NCI-H510A (cell line): ENCODE data around the gene FASN.

Experiments
- DNase-seq: peaks from one replicate; lab custom pipeline; 2025; lab: John Stamatoyannopoulos, UW

FASN gene

GRCh38 chr17:82076785-82077591, 21.0 kb downstream of the FASN start:
- no peak for DNase-seq

DNA sequence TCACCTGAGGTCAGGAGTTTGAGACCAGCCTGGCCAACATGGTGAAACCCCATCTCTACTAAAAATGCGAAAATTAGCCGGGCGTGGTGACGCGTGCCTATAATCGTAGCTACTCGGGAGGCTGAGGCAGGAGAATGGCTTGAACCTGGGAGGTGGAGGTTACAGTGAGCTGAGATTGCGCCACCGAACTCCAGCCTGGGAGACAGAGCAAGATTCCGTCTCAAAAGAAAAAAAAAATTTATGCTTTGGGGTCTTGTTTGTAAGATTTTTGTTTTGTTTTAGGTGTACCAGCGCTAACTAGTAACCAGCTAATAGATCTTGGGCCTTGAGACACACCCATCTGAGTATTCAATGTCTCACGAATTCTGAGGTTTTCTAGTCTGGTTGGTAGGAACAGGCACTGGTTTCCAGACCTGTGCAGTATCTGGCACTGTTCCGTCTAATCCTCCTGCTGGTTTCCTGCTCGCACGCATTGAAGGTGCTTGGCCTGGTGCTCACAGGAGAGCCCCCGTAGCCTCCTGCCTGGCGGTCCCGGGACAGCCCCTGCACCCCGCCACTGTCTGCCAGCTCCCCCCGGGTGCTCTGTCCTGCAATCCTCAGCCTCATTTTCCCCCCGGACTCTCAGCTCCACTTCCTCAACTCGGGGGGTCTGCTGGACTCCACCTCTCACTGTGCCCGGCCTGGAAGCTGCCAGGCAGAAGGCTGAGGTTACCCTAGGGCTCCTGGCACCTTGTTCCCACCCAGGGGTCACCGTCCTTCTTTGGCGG, 21.8 kb downstream of the FASN start:
- DNase-seq = no peak

GRCh38 chr17:82073446-82073845, 24.6 kb downstream of the FASN start:
- no peak for DNase-seq

DNA sequence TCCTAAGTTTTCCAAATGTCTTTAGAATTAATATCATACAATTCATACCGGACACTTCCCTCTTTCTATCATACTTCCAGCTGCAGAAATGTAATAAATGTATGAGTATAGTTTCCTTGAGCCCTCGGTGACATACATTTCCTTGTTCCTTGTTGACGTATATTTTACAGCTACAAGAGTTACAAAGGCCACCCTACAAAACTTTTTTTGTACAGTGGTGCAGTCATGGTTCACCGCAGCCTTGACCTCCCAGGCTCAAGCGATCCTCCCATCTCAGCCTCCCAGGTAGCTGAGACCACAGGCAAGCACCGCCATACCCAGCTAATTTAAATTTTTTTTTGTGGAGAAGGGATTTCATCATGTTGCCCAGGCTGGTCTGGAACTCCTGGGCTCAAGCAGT, 25.2 kb downstream of the FASN start:
- DNase-seq = no peak

GRCh38 chr17:82070611-82071010, 27.4 kb downstream of the FASN start:
- no peak for DNase-seq

GRCh38 chr17:82065638-82066303, 32.3 kb downstream of the FASN start, which contains the start of gene DUS1L:
Gene DUS1L, minus strand, starts transcription at chr17:82065804. Its CDS starts 745 bp downstream, at chr17:82065059.
- DNase-seq = peak; percentile 22

DNA sequence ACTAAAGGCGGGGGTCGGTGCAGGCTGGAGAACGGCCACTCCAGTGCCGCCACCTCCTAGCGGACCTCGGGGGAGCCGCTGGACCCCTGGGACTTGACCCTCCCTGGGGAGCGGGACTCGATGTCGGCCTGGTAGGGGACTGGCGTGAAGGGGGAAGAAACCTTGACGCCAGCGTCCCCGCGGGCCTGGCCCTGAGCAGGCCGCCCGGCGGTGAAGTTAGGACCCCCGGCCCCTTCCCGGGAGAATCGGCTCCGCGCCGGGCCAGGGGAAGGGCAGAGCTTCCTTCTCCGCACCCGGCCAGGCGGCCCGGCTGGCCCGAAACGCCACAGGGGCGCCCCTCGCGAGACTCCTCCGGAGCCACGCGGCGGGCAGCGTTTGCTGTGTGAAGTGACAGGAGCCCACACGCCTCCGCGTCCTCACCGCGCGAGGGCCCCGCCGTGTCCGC, 32.8 kb downstream of the FASN start:
- no peak for DNase-seq

DNA sequence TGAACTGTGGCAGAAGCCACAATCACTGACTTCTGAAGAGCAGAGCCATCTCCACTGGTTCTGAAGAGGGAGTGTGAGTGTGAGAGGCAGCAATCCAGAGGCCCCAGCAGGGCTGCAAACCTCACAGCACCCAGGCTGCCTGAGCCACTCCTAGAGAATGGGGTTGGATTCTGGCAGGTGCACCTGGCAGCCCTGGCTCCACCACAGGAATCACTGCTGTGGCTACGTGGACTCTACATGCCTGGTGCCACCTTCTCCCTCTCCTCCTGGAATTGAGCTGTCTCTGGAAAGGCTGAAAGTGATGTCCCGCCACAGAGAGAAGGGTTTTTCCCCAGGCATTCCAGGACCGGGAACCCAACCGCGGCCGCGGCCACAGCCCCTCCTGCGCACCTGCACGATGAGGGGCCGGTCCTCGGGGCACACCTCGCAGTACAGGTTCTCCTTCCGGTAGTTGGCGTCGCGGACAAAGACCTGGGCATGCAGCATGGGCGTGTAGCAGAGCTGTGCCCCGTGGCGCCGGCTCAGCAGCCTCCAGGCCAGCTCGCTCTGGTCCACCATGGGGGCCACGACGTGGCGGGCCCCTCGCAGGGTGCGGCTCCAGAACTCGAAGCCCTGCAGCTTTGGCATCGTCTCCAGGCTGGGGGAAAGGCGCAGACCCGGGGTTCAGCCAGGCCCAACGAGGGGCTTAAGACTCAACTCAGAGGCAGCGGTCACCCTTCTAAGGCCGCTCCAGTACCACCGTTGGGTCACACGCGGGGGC, 33.4 kb downstream of the FASN start:
- DNase-seq = peak; percentile 57

DNA sequence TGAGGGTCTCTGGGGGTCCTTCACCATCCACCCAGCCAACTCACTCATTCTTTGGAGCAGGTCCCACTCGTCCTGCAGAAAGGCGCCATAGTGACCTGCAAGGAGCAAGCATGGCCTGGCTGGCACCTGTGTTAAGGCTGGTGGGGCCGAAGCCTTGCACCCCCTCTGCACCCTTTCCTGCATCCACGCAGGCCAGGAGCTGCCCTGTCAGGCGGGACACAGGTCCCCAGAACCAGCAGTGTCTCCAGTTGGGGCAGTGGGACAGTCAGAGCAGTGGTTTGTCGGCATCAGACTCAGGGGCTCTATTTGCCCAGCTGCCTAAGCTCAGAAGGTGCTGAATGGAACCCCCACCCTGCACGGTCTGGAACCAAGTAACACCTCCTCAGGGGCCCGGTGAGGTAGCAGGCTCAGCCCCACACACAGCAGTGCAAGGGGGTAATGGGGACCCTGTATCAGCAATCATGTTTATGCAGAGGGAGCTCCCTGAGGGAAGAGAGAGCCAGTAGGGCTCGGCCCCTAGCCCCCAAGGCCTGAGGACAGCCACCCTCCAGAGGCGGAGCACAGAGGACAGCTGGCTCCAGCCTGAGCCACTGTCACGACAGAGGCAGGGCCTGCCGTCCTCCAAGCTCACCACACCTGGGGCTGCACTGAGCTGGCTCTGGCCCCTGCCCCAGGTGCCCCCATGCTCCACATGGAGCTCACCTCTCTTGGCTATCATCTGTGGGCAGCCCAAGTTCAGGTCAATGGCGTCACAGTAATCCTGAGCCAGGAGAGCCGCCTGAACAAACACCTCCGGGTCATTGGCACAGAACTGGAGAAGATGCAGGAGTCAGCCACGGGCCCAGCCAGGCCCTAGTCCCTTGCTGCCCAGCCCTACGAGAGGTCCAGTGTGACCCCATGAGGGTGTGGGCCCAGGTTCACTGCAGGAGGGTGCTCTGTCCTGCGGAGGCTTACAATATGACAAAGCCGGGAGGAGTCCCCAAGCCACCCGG, 34.3 kb downstream of the FASN start:
- no peak for DNase-seq

GRCh38 chr17:82062984-82063368, 35.1 kb downstream of the FASN start:
- DNase-seq = no peak

DNA sequence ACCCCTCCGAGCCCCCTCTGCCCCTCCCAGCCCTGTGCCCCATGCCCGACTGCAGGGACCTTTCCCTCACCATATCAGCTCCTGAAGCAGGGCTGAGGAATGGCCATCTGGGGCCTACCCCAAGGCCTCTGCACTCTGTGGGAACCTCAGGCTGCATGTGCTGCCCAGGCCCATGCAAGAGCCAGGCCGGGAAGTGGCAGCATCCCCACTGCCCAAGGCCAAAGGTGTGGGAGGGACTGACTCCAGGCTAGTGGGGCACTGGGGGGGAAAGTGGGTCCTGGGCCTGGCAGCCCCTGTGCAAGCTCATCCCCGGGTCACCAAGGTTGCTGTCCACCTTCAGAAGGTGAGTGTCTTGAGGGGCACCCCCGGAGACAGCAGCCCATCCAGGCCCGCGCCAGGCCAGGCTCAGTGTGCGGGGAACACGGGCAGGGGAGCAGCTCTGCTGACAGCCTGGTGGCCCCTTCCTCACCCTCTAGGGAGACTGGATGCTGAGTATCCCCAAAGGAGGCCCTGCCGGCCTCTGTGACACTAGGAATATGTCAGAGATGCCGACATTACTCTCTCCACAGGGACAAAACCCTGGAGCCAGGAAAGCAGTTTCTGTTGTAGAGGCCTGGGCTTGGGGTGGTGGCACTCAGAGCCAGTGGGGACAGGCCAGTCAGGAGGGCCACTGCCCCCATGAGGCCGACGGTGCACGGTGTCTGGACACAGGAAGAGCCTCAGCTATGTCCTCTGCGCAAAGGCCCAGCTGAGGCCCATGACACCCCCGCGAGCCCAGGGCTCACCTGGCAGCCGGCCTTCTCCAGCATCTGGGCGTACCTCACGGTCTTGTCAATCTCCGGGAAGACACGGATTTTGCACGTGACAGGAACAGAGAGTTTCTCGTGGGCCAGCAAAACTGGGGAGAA, 35.7 kb downstream of the FASN start:
- no peak for DNase-seq

- DNase-seq = no peak
Measured at GRCh38 chr17:82061047-82061925, 36.8 kb downstream of the FASN start.

DNA sequence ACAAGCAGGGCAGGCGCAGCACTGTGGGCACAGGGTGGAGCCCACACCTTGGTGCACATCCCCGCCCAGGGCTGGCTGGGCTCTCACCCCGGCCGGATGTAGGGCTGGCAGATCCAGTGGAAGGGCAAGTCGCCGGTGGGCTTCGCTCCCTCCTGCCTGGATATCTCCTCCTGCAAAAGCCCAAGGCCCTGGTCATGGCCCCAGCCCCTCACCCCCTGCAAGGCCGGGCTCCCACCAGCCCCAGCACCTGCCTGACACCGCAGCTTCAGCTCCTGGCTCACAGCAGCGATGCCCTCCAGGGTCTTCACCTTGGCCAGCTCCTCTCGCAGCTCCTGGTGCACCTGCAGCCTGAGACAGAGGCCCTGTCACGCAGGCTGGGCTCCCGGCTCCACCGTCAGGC, 37.4 kb downstream of the FASN start:
- DNase-seq = no peak

DNA sequence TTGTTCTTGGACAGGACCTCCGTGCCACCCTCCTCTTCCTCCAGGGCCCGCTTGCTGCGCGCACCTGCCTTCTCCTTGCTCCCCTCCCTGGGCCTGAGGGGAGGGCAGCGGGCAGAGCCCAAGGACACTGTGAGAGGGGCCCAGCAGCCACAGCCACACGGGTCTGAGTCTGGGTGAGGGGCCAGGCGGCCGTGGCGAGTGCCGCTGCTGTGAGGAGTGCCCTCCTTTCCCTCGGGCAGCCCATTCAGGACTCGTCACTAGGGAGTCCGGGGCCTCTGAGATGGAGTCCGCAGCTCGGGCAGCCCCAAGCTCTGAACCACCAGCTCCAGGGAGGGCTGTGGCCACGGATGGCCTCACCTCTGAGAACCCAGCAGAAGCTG, 38.0 kb downstream of the FASN start:
- DNase-seq = no peak

DNA sequence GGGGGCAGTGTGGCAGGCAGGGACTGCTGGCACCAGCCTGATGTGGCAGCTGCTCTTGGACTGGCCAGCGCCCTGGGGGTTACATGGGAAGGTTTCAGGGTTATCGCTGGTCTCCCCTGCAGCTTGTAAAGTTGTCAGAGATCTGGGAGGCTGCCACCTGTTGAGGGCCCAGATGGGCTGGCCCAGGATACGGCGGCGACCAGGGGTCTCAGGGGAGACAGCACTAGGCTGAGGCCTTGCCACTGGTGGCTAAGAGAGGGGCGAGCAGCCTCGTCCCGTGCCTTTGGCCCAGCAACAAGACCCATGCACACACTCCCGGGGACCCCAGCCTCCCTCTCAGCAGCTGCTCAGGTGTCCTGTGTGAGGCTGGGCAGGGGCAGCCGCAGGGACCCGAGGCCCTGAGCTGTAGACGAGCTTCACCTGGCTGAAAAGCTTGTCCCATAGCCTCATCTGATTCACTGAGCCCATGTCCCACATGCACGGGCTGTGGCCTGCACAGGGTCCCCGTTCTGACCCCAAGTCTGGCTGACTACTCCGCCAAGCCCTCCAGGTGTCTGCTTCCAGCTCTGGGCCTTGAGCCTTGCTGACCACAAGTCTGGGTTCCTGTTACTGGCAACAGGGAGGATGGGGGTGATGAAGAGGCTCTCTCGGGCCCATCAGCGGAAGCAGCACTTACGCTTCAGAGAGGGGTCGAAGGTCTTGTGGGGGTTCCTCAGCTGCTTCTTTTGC, 38.6 kb downstream of the FASN start:
- DNase-seq = no peak

DNA sequence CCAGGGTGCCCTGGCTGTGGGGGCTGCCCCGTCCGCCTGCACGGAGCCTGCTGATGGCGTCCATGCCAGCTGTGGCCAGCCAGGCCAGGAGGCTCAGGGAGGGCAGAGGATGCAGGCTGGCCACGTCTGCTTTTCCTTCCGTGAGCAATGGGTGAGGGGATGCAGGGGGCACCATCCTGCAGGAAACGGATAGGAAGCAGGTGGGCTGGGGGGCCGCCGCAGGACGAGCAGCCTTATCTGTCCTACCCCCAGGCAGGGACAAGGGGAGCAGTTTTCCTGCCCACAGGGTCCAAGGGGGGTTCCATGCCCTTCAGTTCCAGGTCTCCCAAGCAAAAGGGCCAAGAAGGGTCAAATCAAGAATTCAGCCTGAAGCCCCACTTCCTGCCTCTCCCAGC, 39.2 kb downstream of the FASN start:
- no peak for DNase-seq

GRCh38 chr17:82058230-82058854, 39.7 kb downstream of the FASN start:
- DNase-seq = no peak
